Midbrain (tissue), 1 donor: ENCODE data around the gene PRPH.
"Not testable (repeated sequence)": the region's sequence is repeated elsewhere in the genome, so short reads cannot be mapped to it uniquely, and the experiment has no call there.

Source experiments
- DNase-seq: peaks from one replicate; lab custom pipeline; 2025; lab: John Stamatoyannopoulos, UW

Gene PRPH

GRCh38 chr12:49333778-49334177 is 38.8 kb downstream of the PRPH start:
- DNase-seq: not testable (repeated sequence)

GRCh38 chr12:49334226-49334625 is 39.3 kb downstream of the PRPH start:
- DNase-seq: no peak

GRCh38 chr12:49334681-49335080 is 39.7 kb downstream of the PRPH start:
- DNase-seq: no peak

- no peak for DNase-seq
Observed at GRCh38 chr12:49335118-49335954, 40.4 kb downstream of the PRPH start.

DNA sequence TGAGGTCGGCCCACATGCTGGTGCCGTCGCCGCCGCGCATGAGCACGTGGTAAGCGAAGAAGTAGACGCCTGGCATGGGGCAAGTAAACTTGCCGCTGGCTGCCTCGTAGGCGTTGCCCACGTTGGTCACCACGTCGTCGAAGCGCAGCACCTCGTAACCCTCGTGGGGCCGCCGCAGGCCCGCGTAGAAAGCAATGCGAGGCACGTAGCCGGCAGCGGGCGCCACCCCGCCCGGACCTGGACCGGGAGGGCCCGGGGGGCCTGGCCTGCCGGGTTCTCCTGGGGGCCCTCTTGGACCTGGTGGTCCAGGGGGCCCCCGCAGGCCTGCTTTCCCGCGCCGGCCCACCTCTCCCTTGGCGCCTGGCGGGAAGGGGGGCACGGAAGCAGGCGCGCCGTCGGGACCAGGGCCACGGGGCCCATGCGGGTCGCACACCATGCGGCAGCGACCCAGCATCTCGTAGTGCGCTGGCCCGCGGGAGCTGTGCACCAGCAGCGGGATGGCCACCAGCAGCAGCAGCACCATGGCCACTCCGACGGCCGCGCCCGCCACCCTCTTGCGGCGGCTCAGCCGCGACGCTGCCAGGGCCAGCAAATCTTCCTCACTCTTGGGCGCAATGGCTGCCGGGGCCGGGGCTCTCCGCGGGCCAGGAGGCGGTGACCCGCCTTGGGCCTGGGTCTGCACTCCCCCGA is 41.2 kb downstream of the PRPH start:
- no peak for DNase-seq

GRCh38 chr12:49336645-49337584 is 42.0 kb downstream of the PRPH start, which contains the start of gene C1QL4:
Gene C1QL4, minus strand, starts transcription at chr12:49337188. Its CDS starts 711 bp downstream, at chr12:49336477.
- peak; percentile 78 for DNase-seq

- DNase-seq: no peak
Observed at GRCh38 chr12:49338830-49339463, 44.0 kb downstream of the PRPH start.

GRCh38 chr12:49339464-49339861 is 44.5 kb downstream of the PRPH start:
- DNase-seq: no peak

- no peak for DNase-seq
Observed at GRCh38 chr12:49340095-49340870, 45.3 kb downstream of the PRPH start.

DNA sequence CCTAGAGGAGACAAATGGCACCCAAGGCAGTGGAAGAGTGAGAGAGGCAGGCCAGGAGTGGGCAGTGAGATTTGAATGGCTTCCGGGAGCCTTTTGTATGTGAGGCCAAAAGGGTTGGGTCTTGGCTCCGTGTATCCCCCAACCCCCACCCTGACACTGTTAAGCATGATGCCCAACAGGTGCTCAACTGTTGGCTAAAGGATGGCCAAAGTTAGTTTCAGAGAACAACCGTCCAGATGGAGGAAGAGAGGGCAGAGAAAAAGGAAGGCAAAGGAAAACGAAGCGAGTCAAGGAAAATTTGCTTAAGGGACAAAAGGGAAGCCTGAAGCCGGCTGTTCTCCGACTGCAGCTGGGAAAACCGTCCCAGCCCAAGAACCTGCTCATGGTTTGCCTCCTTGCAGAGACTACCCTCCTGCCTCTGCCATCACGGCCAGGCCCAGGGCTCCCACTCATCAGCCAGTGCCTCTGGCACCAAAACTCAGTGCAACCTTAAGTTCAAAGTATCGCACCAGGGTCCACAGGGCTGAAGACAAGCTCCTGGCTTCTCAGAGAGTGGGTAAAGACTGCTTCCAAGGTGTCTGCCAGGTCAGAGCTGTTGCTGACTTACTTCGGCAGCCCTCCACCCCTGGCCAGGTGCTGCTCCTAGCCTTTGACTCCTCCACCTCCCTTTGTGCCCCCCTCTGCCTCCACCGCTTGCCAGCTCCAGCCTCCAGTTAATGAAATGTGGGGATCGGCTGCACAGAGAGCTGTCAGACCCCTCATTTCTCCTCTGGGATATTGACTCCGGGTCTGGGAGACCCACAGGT is 46.2 kb downstream of the PRPH start:
- no peak for DNase-seq

GRCh38 chr12:49341777-49342065 is 46.8 kb downstream of the PRPH start:
- DNase-seq: no peak

DNA sequence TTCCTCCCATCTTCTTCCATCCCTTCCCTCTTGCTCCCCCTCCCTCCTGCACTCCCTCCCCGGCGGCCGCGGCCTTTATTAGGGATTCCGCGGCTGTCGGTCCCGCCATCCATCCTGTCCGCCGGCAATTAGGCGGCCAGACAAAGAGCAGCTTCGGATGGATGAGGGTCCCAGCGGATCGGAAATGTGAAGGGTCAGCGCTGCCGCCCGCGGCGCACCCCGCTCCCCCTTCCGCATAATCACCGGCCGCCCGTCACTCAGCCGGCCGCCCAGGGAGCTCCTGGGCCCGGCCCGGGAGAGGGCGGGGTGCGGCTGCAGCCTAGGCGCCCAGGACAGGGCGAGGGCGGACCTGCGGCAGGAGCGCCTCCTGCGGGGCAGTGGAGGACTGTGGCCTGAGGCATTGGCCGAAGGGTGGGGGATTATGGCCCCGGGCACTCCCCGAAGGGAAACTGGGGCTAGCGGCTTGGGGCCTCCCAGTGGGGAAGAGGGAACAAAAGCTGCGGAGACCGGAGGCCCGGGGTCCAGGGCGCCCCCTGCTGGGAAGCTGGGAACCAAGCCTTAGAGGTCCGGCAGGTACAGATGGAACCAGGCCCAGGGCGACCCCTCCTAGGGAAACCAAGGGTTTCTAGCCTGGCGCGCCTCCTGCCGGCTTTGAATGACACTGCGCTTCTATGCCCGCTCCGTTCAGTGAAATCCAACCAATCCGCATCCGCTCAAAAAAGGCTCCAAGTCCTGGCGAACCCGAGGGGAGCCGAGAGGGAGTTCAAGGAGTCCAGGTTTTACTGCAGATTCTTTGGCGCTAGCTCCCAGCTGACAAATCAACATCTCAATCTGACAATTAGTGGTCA is 47.3 kb downstream of the PRPH start:
- DNase-seq: peak; percentile 70

GRCh38 chr12:49342914-49343731 is 48.2 kb downstream of the PRPH start:
- no peak for DNase-seq

GRCh38 chr12:49344486-49345050 is 49.6 kb downstream of the PRPH start:
- no peak for DNase-seq

- DNase-seq: no peak
Observed at GRCh38 chr12:49345051-49345824, 50.3 kb downstream of the PRPH start.

DNA sequence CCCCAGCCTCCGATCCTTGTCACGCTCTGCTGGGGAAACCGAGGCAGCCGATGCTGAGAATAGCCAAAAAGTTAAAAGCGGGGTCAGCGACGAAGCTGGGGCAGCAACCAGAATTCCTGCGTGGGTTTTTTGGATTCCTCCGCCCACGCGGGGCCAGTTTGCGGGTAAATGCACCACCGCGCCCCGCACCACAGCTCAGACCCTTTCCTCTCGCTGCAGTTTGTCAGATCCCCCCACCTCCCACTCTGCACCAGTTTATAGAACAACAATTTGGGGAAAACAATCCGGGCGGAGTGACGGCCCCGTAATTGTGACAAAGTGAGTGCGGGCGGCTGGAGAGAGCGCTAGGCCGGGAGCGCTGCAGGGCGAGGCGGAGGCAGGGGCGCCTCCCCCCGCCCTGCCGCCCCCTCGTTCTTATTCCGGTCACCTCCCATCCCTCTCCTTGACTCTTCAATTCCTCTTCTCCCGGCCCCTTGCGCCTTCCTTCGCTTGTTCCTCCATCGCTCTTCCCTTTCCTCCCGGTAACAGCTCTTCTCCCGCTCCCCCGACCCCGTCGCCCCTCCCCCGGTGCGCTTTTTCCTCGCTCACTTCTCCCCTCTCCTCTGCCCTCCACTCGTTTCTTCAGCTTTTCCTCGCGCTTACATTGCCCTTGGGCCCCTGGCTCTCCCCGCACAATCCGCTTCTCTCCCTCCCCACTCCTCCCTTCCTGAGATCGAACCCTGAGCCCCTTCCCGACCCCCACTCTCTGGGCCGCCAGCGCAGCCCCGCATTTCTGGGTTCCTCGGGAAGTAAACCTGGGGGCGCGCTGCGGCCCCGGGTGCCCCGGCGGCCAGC is 51.1 kb downstream of the PRPH start:
- DNase-seq: no peak
